Stimulated activated CD4-positive, alpha-beta T cell treated with anti-CD3 and anti-CD28 coated beads, Interleukin-4, amount 100 ng/mL, for 48 hours (primary cell): ENCODE data around the gene TRMT44.
"Not testable (repeated sequence)": the region's sequence is repeated elsewhere in the genome, so short reads cannot be mapped to it uniquely, and the experiment has no call there.

Experiments
- DNase-seq, 2 donors: peaks; one replicate each; pipeline ENCODE4 v3.0.0-alpha.2; 2020; ENCODE audit warnings: low read depth in 2 of 2

Gene TRMT44

DNA sequence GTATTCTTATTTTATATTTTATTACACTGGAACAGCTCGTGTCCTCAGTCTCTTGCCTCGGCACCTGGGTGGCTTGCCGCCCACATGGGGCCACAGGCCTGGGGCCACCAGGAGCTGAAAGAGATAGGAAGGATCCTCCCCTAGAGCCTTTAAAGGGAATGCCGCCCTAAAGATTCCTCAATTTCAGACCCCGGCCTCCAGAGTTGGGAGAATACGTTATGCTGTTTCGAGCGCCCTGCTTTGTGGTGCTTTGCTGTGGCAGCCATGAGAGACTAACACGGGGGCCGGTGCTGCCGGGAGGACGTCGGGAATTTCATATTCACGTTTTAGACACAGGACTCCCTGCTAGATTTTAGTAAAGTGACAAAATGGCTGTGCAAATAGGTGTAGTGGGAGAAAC, 33.3 kb upstream of the TRMT44 start:
- DNase-seq, result no peak

DNA sequence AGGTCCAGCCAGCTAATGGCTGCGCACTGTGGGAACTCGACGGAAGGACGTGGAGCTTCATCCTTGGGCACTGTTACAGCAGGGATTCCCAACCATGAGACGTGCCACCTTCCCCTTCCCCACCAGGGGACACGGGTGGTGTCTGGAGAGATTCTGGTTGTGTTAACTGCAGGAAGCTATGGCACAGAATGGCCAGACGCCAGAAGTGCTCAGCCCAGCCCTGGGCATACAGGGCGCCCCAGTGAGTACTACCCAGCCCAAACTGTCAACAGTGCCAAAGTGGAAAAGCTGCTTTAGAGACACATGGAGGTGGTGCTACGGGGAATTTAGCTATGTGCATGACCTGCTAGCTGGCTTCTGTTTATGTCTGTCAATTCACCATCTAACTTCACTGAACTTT, 32.8 kb upstream of the TRMT44 start:
- no peak for DNase-seq

DNA sequence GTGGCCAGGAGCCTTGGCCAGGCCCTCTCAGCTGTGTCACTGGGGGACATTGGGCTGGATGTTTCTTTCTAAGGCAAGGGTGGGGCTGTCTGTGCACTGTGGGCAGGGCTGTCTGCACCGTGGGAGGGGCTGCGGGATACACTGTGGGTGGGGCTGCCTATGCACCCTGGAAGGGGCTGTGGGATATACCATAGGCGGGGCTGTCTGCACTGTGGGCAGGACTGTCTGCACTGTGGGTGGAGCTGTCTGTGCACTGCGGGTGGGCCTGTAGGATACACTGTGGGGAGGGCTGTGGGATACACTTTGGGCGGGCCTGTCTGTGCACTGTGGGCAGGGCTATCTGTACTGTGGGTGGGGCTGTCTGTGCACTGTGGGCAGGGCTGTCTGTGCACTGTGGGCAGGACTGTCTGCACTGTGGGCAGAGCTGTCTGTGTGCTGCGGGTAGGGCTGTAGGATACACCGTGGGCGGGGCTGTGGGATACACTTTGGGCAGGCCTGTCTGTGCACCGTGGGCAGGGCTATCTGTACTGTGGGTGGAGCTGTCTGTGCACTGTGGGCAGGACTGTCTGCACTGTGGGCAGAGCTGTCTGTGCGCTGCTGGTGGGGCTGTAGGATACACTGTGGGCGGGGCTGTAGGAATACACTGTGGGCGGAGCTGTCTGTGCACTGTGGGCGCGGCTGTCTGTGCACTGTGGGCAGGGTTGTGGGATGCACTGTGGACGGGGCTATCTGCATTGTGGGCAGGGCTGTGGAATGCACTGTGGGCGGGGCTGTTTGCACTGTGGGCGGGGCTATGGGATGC, 31.1 kb upstream of the TRMT44 start:
- no peak for DNase-seq

DNA sequence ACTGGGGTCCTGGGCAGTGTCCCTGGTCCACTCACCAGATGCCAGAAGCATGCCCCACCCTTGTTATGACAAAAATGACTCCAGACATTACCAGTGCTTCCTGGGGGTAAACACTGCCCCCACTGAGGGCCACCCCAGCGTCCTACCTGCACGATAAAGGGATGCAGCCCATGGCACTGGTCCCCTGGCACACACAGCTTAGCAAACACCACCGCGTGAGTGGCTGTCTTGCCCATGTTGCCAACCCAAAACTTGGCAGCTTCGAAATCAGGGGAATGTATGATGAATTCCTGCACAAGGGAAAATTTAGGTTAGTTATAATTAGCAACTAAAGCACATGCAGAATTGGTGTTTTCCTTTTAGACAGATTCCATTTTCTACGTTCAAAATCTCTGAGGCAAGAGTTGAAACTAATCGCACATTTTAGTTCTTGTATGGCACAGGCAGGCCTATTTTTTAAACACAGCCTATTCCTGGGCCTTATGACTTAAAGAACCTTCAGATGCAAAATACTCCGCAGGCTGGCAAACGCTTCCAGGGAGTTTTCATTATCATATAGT, 30.4 kb upstream of the TRMT44 start:
- no peak for DNase-seq

DNA sequence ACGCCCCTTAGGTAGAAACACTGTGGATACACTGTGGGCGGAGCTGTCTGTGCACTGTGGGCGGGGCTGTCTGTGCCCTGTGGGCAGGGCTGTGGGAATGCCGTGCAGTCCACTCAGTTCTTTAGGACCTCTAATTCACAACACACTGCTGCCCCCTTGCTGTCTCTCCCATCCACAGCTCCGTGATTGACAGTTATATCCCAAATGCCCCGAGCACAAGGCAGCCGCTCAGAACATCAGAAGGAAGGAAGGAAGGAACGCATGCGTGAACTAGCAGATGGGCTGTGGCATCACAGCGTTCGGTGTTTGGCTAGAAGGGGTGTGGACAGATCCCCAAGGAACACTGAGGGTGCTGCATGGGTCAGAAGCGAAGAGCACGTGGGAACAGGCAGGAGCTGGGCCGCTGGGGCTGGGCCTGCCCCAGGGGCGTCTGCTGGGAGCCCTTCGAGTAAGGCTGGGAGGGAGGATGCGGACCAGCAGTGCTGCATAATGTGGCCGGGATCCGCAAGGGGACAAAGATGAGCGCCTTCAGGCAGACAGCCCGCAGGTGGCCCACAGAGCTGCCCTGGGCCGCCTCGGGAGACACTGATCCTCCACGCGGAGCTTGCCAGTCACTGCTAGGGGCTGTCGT, 29.8 kb upstream of the TRMT44 start:
- DNase-seq, result no peak

DNA sequence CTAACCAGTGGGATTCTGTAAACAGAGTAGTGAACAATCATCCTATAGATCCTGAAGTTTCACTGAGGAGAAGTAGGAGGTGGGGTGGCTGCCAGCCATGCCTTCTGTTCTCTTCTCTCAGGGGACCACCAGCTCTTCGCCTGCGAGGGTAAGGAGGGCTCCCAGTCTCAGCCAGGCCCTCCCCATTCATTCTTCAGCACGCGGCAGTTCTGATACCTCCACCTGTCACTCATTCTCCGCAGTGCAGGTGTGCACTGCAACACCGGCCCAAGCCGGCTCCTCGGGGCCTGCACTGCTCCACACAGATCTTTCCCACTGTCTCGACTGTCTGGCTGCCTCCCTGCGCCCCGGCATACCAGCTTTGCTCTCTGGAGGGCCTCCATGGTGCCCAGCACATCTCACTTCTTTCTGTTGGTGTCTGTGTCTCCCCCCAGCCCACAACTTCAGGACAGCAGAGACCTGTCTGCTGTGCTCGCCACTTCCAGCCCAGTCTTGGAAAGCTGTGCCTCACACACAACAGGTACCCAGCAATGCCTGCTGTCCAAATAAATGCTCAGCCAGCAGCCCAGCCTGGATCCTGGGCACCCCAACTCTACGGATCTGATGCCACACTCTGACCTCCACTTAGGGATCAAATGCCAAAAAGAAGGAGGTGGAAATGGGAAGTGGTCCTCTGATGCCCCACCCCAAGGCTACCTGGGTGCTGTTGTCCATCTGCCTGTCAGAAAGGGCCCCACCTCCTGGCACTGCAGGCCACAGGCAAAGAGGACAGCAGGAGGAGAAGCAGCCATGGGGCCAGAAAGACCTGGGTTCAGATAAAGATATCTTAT, 29.0 kb upstream of the TRMT44 start:
- no peak for DNase-seq

DNA sequence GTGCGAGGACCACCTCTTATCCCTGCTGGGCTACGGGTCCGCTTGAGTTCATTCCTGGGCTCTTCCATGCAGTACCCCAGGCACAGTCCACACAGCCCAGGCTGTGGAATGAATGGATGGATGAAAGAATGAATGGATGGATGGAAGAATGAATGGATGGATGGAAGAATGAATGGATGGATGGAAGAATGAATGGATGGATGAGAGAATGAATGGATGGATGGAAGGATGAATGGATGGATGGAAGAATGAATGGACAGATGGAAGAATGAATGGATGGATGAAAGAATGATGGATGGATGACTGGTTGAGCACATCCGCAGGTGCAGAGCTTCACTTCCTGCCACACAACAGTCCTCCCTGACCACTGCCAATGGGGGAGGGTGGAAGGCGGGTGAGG, 28.3 kb upstream of the TRMT44 start:
- no peak for DNase-seq

DNA sequence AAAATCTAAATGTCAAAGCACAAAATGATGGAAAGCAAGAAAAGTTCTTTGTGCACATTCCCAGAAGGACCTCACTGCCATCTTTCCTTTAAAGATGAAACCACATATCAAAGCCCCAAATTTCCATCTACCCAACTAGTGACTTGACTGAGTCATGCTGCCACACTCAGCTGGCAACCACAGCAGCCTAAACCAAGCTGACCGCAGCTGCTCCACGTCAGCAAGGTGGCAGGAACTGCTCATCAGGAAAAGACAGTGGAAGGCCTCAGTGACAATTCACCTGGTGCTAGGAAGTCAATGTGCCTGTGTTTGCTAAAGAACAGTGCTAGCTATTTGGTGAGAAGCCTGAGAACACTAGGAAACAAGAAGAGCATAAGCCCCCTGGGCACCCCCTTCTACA, 26.2 kb upstream of the TRMT44 start:
- DNase-seq, result peak in 1 of 2 donors; percentile 55

DNA sequence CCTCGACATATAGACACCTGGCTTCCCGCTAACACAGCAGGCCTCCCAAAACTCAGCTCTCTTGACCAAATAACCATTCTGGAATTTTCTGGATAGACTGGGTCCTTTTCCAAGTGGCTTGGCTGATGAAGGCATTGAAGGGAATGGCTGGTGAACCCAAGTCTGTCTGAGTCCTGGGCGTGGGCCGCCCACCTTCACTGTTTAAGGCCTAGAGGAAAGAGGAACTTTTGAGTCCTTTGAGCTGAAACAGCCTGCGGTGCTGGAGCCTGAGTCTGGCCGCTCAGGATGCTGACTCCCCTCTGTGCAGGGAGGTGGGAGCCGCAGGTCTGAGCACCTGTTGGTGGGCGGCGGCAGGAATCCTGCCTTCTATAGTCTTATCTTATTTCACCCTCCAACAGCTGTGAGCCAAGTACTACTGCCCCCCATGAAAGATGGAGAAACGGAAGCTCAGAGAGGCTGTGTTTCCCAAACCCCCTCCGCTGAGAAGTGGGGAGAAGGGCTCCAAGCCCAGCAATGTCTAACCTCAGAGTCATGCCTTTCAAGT, 23.4 kb upstream of the TRMT44 start:
- DNase-seq, result no peak

DNA sequence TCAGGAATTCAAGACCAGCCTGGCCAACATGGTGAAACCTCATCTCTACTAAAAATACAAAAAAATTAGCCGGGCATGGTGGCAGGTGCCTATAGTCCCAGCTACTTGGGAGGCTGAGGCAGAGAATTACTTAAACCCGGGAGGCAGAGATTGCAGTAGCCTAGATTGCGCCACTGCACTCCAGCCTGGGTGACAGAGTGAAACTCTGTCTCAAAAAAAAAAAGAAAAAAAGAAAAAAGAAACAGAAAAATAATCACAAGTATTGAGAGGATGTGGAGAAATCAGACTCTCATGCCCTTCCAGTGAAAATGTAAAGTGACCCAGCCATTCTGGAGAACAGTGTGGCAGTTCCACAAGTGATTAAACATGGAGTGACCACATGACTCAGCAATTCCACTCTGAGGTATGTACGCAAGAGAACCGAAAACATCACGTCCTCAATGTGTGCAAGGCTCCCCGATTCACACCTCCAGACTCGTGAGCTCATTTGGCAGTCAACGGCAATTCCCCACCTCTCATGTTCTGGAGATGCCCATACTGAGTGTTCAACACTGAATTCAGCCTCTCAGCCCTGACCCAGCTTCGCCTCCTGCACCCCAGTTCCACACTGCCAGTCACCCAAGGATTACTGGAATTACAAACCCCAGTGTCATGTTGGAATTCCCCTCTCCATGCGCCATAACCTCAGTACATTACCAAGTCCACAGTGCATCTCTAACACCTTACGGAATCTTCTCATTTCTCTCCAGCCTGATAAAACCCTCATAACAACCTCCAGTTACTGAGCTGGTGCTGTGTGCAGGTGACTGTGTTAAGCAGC, 21.1 kb upstream of the TRMT44 start:
- DNase-seq, result peak in 1 of 2 donors; percentile 61

DNA sequence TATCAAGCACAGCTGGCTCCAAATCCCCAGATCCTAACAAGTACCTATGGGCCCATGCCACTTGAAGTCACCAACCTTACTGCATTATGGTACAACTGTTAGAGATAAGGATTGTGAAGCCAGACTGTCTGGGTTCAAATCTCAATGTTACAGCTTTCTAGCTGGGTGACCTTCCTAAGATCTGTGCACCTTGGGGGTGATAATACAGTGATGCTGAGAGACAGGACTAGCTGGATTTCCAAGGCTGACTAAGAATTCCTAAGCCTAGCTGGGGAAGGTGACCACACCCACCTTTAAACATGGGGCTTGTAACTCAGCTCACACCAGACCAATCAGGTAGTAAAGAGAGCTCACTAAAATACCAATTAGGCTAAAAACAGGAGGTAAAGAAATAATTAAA, 20.4 kb upstream of the TRMT44 start:
- not testable (repeated sequence) for DNase-seq

DNA sequence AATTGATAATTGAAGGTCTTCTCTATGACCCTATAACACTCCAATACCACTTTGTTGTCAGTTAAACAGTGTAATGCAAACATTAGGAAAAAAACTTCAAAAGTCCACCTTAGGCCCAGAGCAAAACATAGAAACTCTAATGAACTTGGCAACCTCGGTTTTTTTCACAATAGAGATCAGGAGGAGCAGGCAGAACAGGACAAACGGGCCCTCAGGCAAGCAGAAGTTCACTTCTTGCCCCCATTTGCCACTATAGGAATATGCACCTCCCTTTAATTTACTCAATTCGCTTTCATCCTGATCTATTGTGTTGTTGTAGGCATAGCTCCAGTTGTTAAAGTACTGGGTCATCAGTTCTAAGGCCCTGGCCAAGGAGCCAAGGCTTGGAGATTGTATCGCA, 18.2 kb upstream of the TRMT44 start:
- no peak for DNase-seq

DNA sequence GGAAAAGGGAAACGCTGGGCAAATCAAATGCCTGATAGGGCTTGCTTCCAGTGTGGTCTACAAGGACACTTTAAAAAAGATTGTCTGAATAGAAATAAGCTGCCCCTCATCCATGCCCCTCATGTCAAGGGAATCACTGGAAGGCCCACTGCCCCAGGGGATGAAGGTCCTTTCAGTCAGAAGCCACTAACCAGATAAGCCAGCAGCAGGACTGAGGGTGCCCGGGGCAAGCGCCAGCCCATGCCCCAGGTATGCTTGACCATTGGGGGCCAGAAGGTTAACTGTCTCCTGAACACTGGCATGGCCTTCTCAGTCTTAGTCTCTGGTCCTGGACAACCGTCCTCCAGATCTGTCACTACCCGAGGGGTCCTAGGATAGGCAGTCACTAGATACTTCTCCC, 17.8 kb upstream of the TRMT44 start:
- no peak for DNase-seq

DNA sequence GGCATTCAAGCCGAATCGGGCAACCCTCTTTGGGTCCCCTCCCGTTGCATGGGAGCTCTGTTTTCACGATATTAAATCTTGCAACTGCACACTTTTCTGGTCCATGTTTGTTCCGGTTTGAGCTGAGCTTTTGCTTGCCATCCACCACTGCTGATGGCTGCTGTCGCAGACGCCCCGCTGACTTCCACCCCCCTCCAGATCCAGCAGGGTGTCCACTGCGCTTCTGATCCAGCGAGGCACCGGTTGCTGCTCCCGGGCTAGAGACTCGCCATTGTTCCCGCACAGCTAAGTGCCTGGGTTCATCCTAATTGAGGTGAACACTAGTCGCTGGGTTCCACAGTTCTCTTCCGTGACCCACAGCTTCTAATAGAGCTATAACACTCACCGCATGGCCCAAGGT, 13.3 kb upstream of the TRMT44 start:
- DNase-seq, result no peak

DNA sequence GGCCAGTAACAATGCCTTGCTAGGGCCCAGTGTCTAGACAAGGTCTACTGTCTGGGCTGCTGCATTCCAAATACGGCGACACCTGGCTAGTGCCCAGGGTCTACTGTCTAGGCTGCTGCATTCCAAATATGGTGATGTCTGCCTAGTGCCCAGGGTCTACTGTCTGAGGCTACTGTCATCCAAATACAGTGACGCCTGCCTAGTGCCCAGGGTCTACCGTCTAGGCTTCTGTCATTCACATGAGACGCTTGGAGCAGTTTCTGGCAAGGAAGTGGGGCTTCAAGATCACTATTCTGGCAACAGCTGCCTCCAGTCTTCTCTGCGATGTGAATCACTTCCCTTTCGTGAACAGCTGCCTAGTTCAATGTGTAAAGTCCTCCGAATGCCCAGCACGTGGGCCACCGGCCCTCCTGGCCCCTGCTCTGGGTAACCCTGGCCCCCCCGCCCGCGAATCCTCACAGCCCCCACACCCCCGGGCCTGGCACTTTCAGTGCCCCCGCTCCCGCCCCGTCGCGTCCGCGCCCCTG, 12.8 kb upstream of the TRMT44 start:
- DNase-seq, result no peak

DNA sequence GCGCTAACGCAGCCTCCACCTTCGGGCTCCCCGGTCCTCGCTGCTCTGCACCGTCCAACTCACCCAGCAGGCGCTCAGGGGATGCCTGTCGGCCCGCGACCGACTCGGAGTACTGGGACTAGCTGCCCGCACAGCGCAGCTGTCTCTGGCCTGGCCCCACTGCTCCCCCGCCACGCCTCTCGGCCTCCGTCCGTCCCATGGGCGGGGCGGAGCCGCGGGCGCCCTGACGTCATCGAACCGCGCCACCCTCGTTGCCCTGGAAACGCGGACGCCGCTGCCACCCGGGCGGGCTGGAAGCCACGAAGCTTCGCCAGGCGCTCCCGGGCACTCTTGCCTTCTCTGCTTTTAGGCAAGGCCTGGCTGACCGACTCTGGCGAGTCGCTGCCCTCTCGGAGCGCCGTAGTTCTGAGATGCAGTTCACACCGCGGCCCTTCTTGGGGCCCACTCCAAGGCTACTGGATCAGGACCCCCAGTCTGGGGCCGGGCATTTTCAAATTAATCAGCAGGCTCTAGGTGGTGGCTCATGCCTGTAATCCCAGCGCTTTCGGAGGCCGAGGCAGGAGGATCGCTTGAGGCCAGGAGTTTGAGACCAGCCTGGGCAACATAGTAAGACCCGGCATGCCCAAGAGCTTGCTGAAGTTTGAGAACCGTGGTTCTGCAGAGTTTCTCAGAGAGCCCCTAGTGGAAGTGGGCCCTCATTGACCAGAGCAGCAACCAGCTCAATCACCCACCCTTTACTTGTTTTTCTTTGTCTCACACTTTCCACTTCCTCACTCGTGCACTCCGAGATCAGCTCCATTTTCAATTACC, 12.1 kb upstream of the TRMT44 start:
- DNase-seq, result peak; percentile 87 to 94

DNA sequence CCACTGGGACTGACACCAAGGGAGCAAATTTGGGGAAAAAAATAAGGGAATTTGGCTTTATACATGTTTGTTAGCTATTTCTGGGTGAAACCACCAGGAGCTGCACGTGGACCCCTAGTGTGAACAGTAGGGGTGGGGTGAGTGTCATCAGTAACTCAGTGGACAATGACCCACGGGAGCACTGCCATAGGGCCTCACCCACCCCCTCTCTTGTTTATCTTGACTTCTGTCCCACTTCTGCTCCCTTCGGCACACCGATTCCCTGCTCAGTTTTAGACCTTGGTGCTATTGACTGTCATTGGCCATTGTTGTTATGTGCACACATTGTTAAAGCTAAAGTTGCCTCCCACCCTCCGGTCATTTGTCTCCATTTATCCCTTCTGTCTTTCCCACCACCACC, 9.0 kb upstream of the TRMT44 start:
- no peak for DNase-seq

DNA sequence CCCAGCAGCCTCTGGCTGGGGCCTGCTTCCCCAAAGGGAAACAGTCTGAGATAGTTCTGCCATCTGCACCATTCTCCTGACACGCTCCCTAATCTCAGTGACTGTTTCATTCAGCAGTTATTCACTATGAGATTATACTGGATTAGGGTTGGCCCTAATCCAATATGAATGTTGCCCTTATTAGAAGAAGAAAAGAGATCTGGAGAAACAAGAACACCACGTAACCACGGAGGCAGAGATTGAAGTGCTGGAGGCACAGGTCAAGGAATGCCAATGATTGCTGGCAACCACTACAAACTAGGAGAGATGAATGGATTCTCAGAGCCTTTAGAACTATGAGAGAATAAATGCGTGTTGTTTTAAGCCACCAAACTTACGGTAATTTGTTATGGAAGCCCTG, 7.4 kb upstream of the TRMT44 start:
- no peak for DNase-seq

DNA sequence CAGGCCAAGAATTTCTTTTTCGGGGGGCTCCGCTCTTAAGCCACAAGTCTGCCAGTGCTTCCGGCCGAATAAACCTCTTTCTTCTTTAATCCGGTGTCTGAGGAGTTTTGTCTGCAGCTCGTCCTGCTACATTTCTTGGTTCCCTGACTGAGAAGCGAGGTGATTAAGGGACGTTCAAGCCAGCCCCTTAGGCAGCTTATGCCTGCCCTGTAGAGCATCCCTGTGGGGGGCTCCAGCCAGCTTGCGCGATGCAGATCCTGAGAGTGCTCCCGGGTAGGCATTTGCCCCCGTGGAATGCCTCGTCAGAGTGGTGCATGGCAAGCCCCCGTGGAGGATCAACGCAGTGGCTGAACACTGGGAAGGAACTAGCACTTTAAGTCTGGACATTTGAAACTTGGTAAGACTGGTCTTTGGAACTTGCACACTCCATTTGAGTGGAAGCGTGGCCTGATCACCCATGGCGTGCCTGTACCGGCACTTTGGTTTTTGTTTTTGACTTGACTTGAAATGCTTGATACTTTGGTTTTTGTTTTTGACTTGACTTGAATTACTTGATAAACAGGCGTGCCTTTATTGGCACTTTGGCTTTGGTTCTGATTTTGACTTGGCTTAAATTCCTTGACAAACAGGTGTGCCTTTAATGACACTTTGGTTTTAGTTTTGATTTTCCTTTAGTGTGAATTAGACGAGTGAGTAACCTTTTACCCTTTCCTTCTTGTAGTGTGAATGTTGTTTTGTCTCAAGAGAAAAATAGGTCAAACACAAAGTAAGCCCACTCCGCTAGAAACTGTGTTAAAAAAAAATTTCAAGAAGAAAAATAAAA, 6.1 kb upstream of the TRMT44 start:
- DNase-seq, result no peak
